Inflammatory macrophage (primary cell): ENCODE data around the gene GBGT1.
"Not testable (repeated sequence)": the region's sequence is repeated elsewhere in the genome, so short reads cannot be mapped to it uniquely, and the experiment has no call there.

Experiments
- DNase-seq, 2 donors: peaks; one replicate each; pipeline ENCODE4 v3.0.0-alpha.2; 2020 to 2022

The GBGT1 gene

DNA sequence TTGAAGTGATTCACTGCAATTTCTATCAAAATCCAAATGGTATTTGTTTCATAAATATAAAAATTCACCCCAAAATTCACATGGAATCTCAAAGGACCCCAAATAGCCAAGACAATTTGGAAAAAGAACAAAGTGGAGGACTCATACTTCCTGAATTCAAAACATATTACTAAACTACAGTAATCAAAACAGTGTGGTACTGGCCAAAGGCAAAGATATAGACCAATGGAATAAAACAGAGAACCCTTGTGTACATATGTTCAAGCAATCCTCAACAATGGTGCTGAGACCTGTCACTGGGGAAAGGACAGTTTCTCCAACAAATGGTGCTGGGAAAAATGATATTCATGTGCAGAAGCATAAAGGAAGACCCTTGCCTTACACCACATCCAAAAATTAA, 31.3 kb upstream of the GBGT1 start:
- no peak for DNase-seq

DNA sequence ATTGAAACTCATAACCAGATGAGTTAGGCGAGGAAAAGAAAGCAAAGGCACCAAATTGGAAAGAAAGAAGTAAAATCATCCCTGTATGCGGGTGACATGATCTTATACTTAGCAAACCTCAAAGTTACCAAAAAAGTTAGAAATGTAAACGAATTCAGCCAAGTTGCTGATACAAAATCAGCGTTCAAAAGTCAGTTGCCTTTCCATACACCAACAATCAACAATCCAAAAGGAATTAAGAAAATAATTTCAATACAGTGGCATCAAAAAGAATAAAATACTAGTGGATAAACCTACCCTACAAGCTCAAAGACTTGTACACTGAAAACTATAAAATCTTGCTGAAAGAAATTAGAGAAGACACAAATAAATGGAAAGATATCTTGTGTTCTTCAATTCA, 30.9 kb upstream of the GBGT1 start:
- no peak for DNase-seq

DNA sequence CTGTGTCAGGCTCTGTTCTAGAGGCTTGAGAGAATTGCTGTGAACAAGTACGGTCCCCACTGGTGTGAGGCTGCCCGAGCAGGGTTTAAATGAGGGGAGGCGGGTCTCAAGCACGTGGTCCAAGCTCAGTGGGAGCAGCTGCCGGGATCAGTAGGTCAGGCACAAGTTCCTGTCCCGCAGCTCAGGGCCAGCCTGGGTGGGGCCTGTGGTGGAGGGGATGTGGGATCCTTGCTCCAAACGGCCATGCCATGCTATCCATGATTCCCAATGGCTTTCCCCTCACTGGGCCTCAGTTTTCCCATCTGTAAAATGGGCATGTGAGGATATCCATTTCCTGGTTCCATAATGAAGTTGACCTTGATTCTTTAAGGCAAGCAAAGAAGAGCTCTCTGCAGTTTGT, 28.3 kb upstream of the GBGT1 start:
- no peak for DNase-seq

DNA sequence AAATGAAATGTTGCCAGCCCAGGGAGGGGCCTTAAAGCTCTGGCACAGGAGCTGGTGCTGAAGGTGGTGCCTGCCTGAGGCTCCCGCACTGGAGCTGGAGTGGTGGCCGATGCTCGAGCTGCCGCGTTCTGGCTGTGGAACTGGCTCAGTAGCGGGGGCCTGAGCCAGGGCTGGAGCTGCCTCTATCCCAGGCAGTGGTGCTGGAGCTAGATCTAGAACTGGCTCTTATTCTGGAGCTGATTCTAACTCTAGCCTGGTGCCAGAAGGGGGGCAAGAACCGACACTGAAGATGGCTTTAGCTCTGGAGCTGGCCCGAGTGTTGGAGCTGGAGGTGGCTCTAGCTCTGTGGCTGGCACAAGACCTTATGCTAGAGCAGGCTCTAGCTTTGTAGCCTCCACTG, 26.1 kb upstream of the GBGT1 start:
- DNase-seq, result no peak

DNA sequence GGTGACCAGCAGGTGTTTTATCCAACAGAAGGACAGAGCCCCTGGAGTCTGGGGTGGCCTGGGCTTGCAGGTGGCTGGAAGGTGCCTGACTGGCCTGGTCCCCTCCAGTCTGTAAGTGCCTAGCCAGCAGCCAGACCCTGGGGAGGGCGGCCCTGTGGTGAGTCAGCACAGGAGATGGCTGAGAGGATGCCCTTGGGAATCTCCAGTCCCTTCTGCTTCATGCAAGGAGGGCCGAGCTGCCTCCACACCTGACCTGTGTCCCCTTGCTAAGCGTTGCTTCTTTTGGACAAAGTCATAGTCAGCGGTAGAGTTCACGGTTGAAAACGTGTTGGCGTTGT, 25.1 kb upstream of the GBGT1 start:
- no peak for DNase-seq

DNA sequence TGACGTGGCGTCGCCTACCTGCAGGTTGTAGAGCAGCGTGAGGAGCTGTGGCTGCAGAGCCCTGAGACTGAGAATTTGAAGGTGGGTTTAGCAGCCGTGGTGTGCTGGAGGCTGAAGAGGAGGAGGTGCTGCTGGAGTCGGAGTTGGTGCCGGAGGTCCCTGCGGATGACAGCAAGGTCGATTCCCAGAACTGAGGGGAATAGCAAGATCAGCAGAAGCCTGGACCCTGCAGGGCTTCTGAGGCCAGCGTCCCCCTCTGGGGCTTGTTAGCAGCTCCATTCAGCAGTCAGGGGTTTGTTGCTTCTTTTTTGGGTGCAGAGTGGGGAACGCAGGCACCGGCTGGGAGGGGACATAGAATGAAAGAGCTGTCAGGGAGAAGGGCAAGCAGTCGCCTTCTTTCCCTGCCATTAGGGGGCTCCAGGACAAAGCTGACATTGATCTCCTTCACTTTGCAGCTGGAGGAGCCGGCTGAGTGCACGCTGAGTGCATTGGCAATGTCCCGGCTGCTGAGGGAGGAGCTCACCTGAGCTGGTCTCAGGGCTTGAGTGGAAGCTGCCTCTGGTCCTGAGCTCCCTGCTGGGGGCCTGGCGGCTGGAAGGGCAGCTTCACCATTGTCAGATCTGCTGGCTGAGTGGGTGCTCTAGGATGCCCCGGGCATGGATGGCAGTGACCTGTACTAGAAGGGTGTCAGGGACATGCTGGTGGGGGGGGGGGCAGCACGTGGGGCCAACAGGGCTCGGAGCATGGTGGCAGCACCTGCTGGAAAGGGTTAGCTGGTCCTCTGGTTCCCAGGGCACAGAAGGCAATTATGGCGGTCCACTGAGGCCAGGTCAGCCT, 24.5 kb upstream of the GBGT1 start:
- DNase-seq, result no peak

DNA sequence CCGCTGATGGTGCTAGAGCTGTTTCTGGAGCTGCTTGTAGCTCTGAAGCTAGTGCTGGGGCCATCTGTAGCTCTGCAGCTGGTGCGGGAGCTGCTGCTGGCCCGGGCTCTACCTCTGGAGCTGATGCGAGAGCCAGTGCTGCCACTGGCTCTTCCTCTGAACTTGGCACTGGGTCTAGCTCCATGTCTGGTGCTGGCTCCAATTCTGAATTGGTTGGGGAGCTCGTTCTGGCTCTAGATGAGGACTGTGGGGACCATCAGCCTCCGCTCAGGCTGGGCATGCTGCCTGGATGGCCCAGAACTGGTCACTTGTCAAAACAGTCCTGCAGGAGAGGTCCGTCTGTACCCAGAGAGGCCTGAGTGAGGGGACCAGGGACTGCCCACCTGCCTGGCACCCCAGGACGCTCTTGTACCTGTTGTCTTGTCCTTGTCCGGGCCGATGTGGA, 23.9 kb upstream of the GBGT1 start:
- DNase-seq, result no peak

DNA sequence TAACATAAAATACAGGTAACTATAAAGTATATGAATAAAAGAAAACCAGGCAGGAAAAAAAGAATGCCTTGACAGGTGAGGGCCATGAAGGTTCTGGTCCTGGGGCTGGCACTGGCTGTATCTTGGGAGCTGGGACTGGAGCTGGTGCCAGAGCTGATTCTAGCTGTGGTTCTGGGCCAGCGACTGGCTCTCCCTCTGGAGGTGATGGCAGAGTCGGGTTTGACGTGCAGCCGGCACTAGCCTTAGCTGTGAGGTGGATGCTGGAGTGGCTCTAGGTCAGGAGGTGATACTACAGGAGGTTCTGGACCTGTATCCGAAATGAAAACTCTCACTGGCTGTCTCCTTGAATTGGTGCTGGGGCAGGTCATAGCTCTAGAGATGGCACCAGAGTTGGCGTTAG, 23.0 kb upstream of the GBGT1 start:
- DNase-seq, result no peak

DNA sequence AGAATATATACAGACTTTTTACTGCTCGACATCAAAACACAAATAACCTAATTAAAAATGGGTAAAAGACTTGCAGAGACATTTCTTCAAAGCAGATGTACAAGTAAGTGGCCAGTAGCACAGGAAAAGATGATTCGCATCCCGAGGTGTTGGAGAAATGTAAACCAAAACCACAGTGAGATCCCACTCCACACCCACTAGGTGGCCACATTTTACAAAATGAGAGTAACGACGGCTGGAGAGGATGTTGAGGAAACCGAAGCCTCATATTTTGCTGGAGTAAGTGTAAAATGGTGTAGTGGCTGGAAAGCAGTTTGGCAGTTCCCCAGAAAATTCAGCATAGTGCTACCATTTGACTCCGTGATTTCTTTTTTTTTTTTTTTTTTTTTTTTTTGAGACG, 21.3 kb upstream of the GBGT1 start:
- DNase-seq, result peak; percentile 77 to 80

DNA sequence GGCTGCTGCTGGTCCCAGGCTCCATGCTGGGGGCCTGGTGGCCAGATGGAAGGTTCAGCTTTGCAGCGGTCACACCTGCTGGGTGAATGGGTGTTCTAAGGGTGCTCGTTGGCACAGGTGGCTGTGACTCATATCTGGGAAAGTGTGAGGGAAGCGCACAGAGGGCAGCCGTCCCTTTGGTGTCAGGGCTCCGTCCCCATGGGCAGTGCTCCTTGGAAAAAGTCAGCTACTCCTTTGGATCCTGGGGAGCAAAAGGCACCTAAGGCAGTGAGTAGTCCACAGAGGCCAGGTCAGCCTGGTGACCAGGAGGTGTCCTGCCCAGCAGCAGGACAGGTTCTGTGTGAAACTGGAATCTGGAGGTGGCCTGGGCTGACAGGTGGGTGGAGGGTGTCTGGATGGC, 18.4 kb upstream of the GBGT1 start:
- no peak for DNase-seq

DNA sequence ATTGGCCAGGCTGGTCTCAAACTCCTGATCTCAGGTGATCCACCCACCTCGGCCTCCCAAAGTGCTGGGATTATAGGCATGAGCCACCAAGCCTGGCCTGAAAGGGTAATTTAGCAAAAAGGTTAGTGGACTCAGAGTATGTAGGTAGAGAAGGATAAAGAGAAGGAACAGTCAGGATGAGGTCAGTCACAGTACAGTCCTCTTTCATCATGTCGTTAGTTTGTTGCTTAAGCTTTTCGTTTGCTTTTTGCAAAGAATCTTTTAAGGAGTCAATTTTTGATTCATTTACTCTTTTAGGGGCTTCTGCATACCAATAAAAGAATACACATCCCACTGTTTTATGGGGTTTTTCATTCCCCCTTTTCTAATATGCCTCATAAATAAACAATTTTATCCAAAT, 17.8 kb upstream of the GBGT1 start:
- DNase-seq, result peak; percentile 18 to 40

DNA sequence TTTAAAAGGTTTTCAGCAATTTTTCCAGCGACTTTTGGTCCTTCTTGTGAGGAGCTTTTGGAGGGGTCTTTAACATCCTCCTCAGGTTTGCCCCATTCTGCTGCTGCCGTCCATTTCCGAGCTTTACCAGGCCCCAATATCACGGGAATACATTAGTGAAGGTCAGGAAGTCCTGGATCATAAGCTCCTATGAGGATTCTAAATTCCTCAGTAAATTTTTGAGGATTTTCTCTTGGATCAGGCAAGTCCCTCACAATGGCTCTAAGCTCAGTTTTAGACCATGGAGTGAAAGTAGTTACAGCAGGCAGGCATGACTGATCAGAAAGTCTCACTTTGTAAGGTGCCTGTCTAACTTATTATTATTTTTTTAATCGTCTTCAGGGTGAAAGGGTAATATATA, 17.2 kb upstream of the GBGT1 start:
- no peak for DNase-seq

DNA sequence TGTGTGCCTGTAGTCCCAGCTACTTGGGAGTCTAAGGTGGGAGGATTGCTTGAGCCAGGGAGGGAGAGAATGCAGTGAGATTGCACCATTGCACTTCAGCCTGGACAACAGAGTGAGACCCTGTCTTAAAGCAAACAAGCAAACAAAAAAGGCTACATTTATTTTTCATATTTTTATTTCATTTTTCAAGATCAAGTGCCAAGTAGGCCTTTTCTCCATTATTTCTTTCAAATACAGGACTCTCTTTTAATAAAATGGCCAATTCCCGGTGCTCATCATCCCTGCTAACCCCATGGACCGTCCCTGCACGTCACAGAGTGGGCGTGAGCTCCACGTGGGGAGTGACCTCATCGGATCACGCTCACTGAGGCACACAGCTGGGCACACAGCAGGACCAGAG, 9.3 kb upstream of the GBGT1 start:
- DNase-seq, result no peak

DNA sequence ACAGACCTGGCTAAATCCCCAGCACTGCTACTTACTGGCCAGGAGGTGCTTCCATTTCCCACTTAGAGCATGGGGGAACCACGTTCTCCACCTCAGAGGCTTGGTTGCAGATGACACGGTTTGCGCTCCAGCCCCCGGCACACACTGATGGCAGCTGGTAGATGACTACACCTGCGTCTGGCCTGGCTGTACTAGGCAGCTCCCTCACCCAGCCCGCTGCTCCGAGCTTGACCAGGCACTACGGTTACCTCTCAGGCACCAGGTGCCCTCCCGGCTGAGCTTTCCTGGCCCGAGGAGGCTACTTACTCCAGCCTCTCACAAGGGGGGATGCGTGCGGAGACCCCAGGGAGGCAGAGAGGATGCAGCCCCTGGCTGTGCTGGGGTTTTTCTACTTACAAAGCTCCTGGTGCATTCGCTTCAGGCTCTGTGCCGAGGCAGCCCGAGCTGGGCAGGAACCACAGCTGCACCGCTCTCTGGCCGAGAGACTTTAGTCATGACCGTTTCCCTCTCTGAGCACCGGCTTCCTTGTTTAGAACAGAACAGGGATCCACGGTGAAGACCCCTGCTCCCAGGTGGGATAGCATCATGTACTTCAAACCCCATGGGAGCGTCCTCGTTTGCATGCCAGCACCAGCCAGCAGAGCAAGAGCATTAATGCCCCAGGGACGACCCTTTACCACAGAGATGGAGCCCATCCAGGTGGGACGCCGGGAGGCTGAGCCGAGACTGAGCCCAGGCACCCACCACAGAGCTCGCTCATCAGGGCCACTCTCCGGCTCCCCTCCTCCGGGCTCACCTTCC, 7.6 kb upstream of the GBGT1 start:
- no peak for DNase-seq

DNA sequence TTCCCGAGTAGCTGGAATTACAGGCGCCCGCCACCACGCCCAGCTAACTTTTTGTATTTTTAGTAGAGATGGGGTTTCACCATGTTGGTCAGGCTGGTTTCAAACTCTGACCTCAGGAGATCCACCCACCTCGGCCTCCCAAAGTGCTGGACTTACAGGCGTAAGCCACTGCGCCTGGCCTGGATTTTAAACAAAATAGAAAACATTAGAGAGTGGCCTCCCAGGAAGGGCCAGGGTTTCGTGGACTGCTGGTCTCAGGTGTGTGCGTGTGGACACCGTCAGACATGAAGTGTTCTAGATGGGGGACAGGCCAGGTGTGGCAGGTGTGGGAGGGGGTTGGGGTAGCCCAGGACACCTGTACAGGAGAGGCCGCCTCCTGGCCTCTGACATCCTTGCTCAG, 7.0 kb upstream of the GBGT1 start:
- DNase-seq, result no peak

DNA sequence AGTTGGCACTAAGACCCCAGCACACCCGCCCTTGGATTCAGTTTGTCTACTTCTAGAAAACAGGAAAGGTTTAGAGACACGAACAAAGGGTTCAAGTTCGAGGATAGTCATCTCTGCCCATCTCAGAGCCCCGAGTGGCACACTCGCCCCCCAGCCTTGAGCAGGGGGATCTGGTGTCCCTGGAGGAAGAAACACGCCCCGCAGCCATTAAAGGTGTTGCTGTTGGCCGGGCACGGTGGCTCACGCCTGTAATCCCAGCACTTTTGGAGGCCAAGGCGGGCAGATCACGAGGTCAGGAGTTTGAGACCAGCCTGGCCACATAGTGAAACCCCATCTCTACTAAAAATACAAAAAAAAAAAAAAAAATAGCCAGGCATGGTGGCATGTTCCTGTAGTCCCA, 6.0 kb upstream of the GBGT1 start:
- DNase-seq, result not testable (repeated sequence)

DNA sequence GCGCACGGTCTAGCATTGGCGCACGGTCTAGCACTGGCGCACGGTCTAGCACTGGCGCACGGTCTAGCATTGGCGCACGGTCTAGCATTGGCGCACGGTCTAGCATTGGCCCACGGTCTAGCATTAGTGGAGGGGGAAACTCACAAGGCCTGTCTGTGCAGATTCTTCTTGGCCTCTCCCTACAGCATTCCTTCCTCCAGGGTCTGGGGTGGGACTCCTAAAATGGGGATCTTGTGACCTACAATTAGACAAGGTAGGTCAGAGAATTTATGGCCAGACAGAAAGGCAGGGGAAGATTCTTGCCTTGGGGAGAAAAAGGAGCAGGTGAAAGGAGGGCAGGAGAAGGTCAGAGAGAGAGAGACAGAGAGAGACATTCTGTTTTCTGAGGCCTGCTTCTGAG, 5.4 kb upstream of the GBGT1 start:
- no peak for DNase-seq

DNA sequence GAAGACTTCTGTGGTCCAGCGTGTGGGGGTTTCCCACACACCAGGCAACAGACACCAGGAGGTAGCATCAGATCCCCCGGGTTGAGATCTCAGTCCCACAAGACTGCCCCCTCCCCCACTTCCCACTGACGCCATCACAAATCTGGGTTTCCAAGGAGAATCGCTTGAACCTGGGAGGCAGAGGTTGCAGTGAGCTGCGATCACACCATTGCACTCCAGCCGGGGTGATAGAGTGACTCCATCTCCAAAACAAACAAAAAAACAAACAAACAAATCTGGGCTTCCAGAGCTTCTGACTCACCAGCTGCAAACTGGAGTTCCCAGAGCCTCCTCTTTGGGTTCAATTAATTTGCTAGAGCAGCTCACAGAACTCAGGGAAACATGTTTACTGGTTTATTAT, 4.7 kb upstream of the GBGT1 start:
- DNase-seq, result no peak

DNA sequence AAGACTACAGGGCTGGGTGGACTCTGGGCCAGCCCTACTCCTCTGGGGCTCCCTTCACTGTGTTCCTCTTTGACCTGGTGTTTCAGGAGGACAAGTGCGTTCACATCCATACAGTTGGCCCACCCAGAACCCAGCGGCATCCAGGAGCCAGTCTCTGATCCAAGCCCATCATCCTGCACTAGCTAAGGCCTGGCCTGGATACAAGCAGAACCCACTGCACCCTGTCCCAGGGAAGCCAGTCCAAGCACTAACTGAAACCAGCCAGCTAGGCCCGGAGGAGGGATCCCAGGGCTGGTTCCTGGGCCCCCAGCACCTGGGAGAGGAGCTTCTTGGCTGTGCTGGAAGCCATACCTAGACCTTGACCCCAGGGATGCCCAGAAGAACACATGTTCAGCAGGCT, 4.1 kb upstream of the GBGT1 start:
- no peak for DNase-seq

DNA sequence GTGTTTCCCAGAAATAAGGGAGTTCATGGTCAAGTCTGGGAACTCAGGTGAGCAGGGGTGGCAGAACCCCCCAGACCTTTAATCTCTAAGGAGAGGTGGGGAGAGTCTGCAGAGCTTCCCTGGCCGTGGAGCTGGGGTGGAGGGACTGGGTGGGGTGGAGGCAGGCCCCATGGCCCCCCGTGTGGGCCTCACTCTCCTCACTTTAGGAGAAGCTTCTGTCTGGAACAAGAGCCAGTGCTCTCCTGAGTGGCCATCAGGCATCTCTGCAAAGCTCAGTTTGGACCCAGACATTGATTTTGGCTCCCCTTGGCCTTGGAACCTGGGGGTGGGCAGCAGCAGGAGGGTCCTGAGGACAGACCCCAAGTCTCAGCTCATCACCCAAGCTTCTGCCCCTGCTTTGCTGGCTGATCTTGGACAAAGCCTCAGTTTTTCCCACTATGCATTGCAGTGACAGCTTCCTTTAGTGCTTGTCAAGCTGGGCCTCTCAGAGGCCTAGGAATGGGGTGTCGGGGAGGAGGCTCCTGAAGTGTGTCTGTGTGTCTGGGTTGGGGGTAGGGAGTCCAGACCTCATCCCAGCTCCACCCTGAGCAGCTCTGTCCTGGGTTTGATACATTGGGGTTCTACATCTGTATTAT, 3.5 kb upstream of the GBGT1 start:
- DNase-seq, result no peak

DNA sequence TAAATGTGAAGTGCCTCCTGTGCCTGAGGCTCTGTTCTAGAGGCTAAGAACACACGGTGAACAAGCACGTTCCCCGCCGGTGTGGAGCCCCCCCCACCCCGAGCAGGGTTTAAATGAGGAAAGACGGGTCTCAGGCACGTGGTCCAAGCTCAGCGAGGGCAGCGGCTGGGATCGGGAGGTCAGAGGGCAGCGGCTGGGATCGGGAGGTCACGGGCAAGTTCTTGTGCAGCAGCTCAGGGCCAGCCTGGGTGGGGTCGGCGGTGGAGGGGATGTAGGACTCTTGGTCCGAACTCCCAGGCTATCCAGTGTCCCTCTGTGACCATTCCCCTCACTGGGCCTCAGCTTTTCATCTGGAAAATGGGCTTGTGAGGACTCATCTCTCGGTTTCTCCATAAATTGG, 2.7 kb upstream of the GBGT1 start:
- DNase-seq, result no peak

DNA sequence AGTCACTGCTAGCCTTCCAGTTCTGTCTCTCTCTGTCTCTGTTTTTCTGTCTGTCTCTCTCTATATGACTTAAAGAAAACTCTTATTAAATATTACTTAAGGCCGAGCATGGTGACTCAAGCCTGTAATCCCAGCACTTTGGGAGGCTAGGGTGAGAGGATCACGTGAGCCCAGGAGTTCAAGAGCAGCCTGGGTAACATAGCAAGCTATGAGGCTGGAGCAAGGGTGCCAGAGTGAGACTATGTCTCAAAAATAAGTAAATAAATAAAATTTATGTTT, 1.7 kb upstream of the GBGT1 start:
- DNase-seq, result no peak

DNA sequence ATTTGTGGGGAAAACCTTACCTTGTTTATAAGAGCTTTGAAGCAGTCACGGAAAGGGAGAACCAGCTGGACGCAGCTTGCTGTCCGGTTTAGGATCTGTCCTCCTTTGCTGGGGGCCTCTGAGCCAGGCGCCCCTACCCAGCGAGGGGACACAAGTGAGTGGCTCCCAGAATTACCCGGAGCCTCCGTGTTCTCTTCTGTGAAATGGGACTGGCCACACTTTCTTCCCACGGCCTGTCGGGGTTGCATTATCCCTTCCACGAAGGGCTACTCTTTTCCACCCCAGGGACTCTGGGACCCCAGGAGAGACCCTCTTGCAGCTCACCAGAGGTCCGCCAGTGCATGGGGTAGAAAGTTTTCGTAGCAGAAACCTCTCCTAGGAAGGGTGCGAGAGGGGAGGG, 477 bp upstream of the GBGT1 start:
- DNase-seq, result no peak

DNA sequence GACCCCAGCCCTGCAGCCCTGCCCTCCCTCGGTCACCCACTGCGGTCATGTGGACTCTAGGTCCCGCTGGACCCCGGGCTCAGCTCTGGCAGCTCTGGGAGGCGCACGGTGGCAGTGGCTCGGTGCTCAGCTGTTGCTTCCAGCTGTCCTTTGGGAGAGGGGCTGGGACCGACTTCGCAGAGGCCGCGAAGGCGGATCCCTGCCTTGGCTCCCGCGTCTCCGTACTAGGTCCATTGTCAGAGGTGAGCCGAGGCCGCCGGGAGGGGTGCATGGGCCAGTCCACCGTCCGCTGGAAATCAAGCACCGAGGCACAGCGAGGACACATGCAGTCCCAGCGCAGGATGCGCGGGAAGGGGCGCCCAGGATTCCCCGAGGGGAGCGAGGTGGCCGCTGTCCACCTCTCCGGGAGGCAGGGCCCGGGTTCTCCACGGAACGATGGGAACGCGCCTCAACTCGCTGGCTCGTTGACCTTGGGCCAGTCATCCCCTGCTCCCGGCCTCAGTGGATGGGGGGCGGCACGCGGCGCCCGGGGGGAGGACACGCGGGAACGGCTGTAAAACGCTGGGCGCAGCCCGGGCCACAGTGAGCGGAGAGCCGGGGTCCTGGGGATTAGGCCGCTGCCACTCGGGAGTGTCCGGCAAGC, 732 bp downstream of the GBGT1 start:
- DNase-seq, result no peak
